ENCODE measurements around the gene ATP6V1C2. TPM values are rescaled to one million over a fixed set of nuclear protein-coding genes. Genes with fewer than 3 reads are reported as not detected.
A peak's percentile ranks its signal among the peaks of the same experiment; 100 is the strongest.
"Not testable (repeated sequence)": the region's sequence is repeated elsewhere in the genome, so short reads cannot be mapped to it uniquely, and the experiment has no call there.

ATP6V1C2 gene
- total RNA-seq, 1 donor from 2014 or later, result not detected

DNA sequence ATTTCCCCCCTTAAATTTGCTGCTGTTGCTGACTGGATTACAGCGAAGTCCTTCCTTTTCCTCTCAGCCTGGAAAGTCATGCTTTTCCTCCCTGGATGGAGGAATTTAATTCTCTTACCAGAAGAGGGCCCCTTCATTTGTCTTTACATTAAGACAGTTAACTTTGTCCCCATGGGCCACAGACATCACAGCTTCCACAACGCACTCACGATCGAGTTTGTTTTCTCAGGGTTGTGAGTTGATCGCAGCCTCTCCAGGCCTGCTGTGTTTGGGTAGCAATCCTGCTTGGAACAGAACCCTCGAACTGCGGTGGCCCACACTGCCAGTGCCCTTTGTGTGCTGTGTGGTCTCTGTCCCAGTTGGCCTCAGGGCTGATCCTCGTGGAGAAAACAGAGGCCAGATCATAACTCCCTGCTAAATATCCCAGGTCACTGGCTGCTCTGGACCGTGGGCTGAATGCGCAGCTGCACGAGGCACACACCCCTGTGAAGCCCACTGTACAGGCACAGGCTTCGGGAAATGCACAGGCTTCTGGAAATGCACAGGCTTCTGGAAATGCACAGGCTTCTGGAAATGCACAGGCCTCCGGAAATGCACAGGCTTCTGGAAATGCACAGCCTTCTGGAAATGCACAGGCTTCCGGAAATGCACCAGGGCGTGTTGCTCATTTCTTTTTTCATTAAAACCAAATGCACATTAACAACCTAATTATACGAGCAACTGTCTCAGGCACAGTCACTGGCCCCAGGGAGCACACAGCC lies 93.3 kb downstream of the ATP6V1C2 start:
- Mint-ChIP-seq H3K9me3 (ENCODE audit: low read depth) (no peaks in the 10 kb centered on the region), H3K36me3 (ENCODE audit: low read depth) (no peaks in the 10 kb centered on the region), H3K27me3 (ENCODE audit: low read depth) (no peaks in the 10 kb centered on the region), H3K4me3 (ENCODE audit: unreplicated experiment) (peak overlapping the region; percentile 32), H3K27ac (ENCODE audit: unreplicated experiment) (peak overlapping the region; percentile 59), H3K4me1 (ENCODE audit: low read depth) (peaks cover 30% of the 10 kb centered on the region)
- TF ChIP-seq CTCF (IDR thresholded peaks at IDR 0.05), result peak; percentile 55
- no peak for DNase-seq (ENCODE audit: low spot score)

GRCh38 chr2:10817413-10817812 lies 96.0 kb downstream of the ATP6V1C2 start:
- H3K27ac Mint-ChIP-seq (ENCODE audit: unreplicated experiment), result no peak overlapping the region
- no peak overlapping the region for H3K4me3 Mint-ChIP-seq (ENCODE audit: unreplicated experiment)
- no peaks in the 10 kb centered on the region for H3K9me3 Mint-ChIP-seq (ENCODE audit: low read depth)
- no peaks in the 10 kb centered on the region for H3K36me3 Mint-ChIP-seq (ENCODE audit: low read depth)
- DNase-seq (ENCODE audit: low spot score), result no peak
- H3K27me3 Mint-ChIP-seq (ENCODE audit: low read depth), result peaks cover 3% of the 10 kb centered on the region
- H3K4me1 Mint-ChIP-seq (ENCODE audit: low read depth), result peaks cover 11% of the 10 kb centered on the region
- TF ChIP-seq CTCF (IDR thresholded peaks at IDR 0.05), result peak; percentile 64

- not testable (repeated sequence) for H3K27me3 Mint-ChIP-seq (ENCODE audit: low read depth); H3K27ac Mint-ChIP-seq (ENCODE audit: unreplicated experiment); H3K4me3 Mint-ChIP-seq (ENCODE audit: unreplicated experiment); DNase-seq (ENCODE audit: low spot score); H3K4me1 Mint-ChIP-seq (ENCODE audit: low read depth); H3K36me3 Mint-ChIP-seq (ENCODE audit: low read depth); H3K9me3 Mint-ChIP-seq (ENCODE audit: low read depth)
Observed at GRCh38 chr2:10818305-10818704, 96.9 kb downstream of the ATP6V1C2 start.

GRCh38 chr2:10818984-10819383 lies 97.6 kb downstream of the ATP6V1C2 start:
- no peak overlapping the region for H3K4me3 Mint-ChIP-seq (ENCODE audit: unreplicated experiment)
- peaks cover 3% of the 10 kb centered on the region for H3K27me3 Mint-ChIP-seq (ENCODE audit: low read depth)
- H3K9me3 Mint-ChIP-seq (ENCODE audit: low read depth), result no peaks in the 10 kb centered on the region
- no peak for TF ChIP-seq CTCF (IDR thresholded peaks at IDR 0.05)
- DNase-seq (ENCODE audit: low spot score), result no peak
- H3K27ac Mint-ChIP-seq (ENCODE audit: unreplicated experiment), result no peak overlapping the region
- no peaks in the 10 kb centered on the region for H3K36me3 Mint-ChIP-seq (ENCODE audit: low read depth)
- H3K4me1 Mint-ChIP-seq (ENCODE audit: low read depth), result peaks cover 6% of the 10 kb centered on the region

- Mint-ChIP-seq H3K36me3 (ENCODE audit: low read depth) (no peaks in the 10 kb centered on the region), H3K27ac (ENCODE audit: unreplicated experiment) (no peak overlapping the region), H3K27me3 (ENCODE audit: low read depth) (peaks cover 3% of the 10 kb centered on the region), H3K4me1 (ENCODE audit: low read depth) (no peaks in the 10 kb centered on the region), H3K4me3 (ENCODE audit: unreplicated experiment) (no peak overlapping the region), H3K9me3 (ENCODE audit: low read depth) (no peaks in the 10 kb centered on the region)
- TF ChIP-seq CTCF (IDR thresholded peaks at IDR 0.05), result no peak
- no peak for DNase-seq (ENCODE audit: low spot score)
Observed at GRCh38 chr2:10819714-10820314, 98.4 kb downstream of the ATP6V1C2 start.
